ENCODE data around the gene MEIG1.
"Not testable (repeated sequence)": the region's sequence is repeated elsewhere in the genome, so short reads cannot be mapped to it uniquely, and the experiment has no call there.

Gene MEIG1

DNA sequence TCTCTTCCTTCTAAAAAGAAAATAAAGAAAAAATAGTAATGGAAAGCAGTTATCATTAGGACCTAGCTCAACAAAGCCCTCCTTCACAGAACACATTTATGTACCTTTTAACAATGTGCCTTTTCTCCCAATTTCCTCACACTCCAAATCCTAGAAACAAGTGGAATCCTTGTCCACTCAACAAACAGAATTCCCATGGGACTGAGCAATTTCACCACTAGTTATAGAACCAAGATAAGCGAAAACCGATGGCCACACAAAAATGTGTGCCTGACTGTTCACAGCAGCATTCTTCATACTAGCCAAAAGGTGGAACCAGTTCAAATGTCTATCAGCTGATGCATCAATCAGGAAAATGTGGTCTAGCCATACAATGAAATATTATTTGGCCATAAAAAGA lies 22.6 kb upstream of the MEIG1 start:
- H3K36me3 ChIP-seq (ENCODE audit: control insufficient read depth, low read depth, low read length): peaks cover 4% of the 10 kb centered on the region
- H3K4me1 ChIP-seq (ENCODE audit: control insufficient read depth, low read depth, low read length): no peaks in the 10 kb centered on the region
- H3K9me3 ChIP-seq (ENCODE audit: control insufficient read depth, low read depth, low read length): no peaks in the 10 kb centered on the region
- no peak overlapping the region for H3K4me3 ChIP-seq (ENCODE audit: low read length)
- H3K27ac ChIP-seq (ENCODE audit: low read length): no peak overlapping the region
- no peak overlapping the region for H3K9ac ChIP-seq (ENCODE audit: low read length)
- no peaks in the 10 kb centered on the region for H3K27me3 ChIP-seq (ENCODE audit: control insufficient read depth, insufficient read depth, low read length)

DNA sequence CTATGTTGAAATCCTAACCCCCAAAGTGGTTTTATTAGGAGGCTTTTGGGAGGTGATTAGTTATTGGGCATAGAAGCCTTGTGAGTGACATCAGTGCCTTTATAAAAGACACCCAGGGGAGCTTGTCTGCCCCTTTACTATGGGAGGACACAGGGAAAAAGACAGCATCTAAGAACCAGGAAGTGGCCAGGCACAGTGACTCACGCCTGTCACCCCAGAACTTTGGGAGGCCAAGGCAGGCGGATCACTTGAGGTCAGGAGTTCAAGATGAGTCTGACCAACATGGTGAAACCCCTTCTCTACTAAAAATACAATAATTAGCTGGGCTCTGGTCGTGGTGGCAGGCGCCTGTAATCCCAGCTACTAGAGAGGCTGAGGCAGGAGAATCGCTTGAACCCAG lies 20.2 kb upstream of the MEIG1 start:
- not testable (repeated sequence) for H3K27me3 ChIP-seq (ENCODE audit: control insufficient read depth, insufficient read depth, low read length); H3K4me3 ChIP-seq (ENCODE audit: low read length); H3K9ac ChIP-seq (ENCODE audit: low read length); H3K36me3 ChIP-seq (ENCODE audit: control insufficient read depth, low read depth, low read length); H3K27ac ChIP-seq (ENCODE audit: low read length); H3K4me1 ChIP-seq (ENCODE audit: control insufficient read depth, low read depth, low read length); H3K9me3 ChIP-seq (ENCODE audit: control insufficient read depth, low read depth, low read length)

DNA sequence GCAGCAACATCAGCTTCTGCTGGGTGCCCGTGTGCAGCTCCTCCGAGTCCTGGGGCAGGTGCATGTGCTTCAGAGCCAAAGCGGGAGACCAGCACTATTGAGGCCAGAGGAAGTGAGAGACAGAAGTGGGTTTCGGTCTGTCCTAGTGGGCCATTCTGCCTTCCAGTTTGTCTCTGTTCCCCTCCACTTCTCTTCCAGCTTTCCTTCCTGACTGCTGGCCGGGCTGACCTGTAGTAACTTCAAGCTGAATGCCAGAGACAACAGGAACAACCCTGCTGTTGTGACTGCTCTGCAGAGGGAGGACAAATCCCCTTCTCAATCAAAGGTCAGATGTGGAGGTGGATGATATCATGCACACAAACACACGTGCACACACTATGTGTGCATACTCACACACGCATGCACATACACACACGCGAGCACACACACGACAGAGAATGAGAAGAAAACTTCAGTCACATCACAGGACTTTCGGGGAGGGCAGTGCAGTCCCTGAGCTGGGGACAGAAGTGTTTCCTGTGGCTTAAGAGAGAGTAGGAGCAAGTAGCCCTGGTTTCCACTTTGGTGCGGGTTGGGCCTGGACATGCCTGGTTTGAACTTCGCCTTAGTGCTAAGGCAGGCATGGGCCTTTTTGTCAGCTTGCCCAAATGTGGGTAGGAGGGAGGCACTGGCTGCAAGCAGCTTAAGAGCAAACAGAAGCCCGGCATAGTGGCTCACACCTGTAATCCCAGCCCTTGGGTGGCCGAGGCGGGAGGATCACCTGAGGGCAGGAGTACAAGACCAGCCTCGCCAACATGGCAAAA lies 16.8 kb upstream of the MEIG1 start:
- H3K4me3 ChIP-seq (ENCODE audit: low read length); H3K27ac ChIP-seq (ENCODE audit: low read length); H3K9ac ChIP-seq (ENCODE audit: low read length); H3K36me3 ChIP-seq (ENCODE audit: control insufficient read depth, low read depth, low read length); H3K9me3 ChIP-seq (ENCODE audit: control insufficient read depth, low read depth, low read length); H3K4me1 ChIP-seq (ENCODE audit: control insufficient read depth, low read depth, low read length); H3K27me3 ChIP-seq (ENCODE audit: control insufficient read depth, insufficient read depth, low read length): not testable (repeated sequence)

DNA sequence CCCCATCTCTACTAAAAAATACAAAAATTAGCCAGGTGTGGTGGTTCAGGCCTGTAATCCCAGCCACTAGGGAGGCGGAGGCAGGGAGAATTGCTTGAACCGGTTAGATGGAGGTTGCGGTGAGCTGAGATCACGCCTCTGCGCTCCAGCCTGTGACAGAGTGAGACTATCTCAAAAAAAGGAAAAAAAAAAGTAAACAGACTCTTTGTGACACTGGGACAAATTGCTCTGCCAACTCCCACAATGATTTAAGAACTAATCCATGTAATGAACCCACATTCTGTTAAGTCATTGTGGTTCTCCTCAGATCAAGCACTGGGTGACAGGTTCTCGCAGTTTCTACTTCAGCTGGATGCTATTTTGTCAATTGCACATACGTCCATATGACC lies 16.2 kb upstream of the MEIG1 start:
- H3K27ac ChIP-seq (ENCODE audit: low read length); H3K27me3 ChIP-seq (ENCODE audit: control insufficient read depth, insufficient read depth, low read length); H3K9me3 ChIP-seq (ENCODE audit: control insufficient read depth, low read depth, low read length); H3K36me3 ChIP-seq (ENCODE audit: control insufficient read depth, low read depth, low read length); H3K4me3 ChIP-seq (ENCODE audit: low read length); H3K9ac ChIP-seq (ENCODE audit: low read length); H3K4me1 ChIP-seq (ENCODE audit: control insufficient read depth, low read depth, low read length): not testable (repeated sequence)

DNA sequence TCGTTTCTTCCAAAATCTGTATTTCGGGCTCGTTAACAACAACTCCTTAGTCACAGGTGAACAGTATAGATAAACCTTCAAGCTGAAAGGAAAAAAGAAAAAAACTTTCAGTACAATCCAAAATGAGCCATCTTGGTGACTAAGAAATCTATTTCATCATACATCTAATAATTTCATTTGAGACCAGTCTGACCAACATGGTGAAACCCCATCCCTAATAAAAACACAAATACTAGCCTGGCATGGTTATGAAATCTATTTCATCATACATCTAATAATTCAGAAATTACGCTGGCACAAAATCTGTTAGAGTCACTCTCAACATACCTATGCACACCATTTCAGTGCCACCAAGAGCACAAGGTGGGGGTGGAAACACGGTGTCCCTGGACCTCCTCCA lies 14.1 kb upstream of the MEIG1 start:
- H3K9ac ChIP-seq (ENCODE audit: low read length): no peak overlapping the region
- H3K27ac ChIP-seq (ENCODE audit: low read length): no peak overlapping the region
- H3K27me3 ChIP-seq (ENCODE audit: control insufficient read depth, insufficient read depth, low read length): no peaks in the 10 kb centered on the region
- H3K36me3 ChIP-seq (ENCODE audit: control insufficient read depth, low read depth, low read length): peaks cover 2% of the 10 kb centered on the region
- no peaks in the 10 kb centered on the region for H3K4me1 ChIP-seq (ENCODE audit: control insufficient read depth, low read depth, low read length)
- no peaks in the 10 kb centered on the region for H3K9me3 ChIP-seq (ENCODE audit: control insufficient read depth, low read depth, low read length)
- H3K4me3 ChIP-seq (ENCODE audit: low read length): no peak overlapping the region

DNA sequence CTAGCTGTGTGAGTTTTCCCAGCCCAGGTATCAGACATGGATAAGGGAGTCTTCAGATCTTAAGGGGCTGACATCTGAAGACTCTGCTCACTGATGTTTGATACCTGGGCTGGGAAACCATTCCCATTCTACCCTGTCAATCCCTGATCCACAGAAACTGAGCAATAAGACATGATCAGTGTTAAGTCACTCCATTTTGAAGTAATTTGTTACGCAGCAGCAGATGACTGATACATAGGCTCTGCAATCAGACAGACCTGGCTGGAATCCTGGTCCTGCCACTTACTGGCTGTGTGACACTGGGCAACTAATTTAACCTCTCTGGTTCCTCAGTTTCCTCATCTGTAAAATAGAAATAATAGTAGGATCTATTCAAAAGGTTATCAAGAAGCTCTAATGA lies 11.9 kb upstream of the MEIG1 start:
- Histone ChIP-seq H3K36me3 (ENCODE audit: control insufficient read depth, low read depth, low read length) (no peaks in the 10 kb centered on the region), H3K27ac (ENCODE audit: low read length) (no peak overlapping the region), H3K27me3 (ENCODE audit: control insufficient read depth, insufficient read depth, low read length) (peaks cover 6% of the 10 kb centered on the region), H3K4me3 (ENCODE audit: low read length) (no peak overlapping the region), H3K9me3 (ENCODE audit: control insufficient read depth, low read depth, low read length) (no peaks in the 10 kb centered on the region), H3K9ac (ENCODE audit: low read length) (no peak overlapping the region), H3K4me1 (ENCODE audit: control insufficient read depth, low read depth, low read length) (no peaks in the 10 kb centered on the region)

DNA sequence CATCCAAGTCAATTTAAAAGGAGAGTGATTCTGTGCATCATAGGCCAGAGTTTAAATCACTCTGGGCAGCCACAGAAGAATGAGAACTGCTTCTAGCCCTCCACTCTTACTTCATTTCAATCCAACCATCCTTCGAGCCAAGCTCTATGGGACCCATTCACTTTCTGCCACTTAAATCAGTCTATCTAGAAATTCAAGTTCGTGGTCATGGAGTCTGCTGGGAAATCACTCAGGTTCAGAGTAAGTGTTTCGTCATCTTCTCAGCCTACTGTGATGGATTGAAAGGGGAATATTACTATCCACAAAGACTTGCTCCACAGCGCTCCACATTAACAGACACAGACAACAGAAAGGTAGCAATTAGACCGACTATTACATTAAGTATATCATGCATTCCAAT lies 9.9 kb upstream of the MEIG1 start:
- no peak overlapping the region for H3K4me3 ChIP-seq (ENCODE audit: low read length)

DNA sequence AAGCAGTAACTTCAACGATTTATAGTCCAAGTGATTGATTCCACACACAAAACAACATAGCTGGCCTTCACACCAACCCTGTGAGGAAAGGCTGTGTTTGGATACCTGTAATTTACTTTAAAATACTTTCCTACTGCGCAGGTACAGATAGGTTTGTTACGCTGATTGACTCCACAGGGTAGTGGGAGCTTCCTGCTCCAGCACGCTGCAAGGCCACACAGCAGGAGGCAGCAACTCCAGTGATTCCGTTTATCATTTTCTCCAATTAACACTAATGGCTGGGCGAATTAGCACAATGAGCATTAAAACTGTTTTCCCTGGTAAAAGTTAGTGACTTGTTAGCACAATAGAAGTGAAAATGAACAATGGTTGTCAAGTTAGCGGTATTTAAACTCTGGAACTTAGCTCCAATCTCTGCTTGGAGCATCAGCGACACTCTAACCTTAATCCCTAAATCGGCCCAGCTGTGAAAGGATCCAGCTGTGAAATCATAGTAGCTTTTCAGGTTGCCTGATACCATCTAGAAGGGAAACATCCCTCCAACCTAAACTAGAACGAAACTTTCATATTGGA lies 6.3 kb upstream of the MEIG1 start:
- Histone ChIP-seq H3K27ac (ENCODE audit: low read length) (no peak overlapping the region), H3K9me3 (ENCODE audit: control insufficient read depth, low read depth, low read length) (no peaks in the 10 kb centered on the region), H3K4me1 (ENCODE audit: control insufficient read depth, low read depth, low read length) (peaks cover 8% of the 10 kb centered on the region), H3K4me3 (ENCODE audit: low read length) (peak overlapping the region; percentile 72), H3K9ac (ENCODE audit: low read length) (no peak overlapping the region), H3K27me3 (ENCODE audit: control insufficient read depth, insufficient read depth, low read length) (peaks cover 53% of the 10 kb centered on the region), H3K36me3 (ENCODE audit: control insufficient read depth, low read depth, low read length) (no peaks in the 10 kb centered on the region)

More for the DNA sequence above, 9.9 kb upstream of the MEIG1 start:
- H3K27ac ChIP-seq (ENCODE audit: low read length): no peak overlapping the region
- peaks cover 19% of the 10 kb centered on the region for H3K27me3 ChIP-seq (ENCODE audit: control insufficient read depth, insufficient read depth, low read length)
- no peak overlapping the region for H3K9ac ChIP-seq (ENCODE audit: low read length)
- no peaks in the 10 kb centered on the region for H3K9me3 ChIP-seq (ENCODE audit: control insufficient read depth, low read depth, low read length)
- peaks cover 8% of the 10 kb centered on the region for H3K4me1 ChIP-seq (ENCODE audit: control insufficient read depth, low read depth, low read length)
- no peaks in the 10 kb centered on the region for H3K36me3 ChIP-seq (ENCODE audit: control insufficient read depth, low read depth, low read length)

DNA sequence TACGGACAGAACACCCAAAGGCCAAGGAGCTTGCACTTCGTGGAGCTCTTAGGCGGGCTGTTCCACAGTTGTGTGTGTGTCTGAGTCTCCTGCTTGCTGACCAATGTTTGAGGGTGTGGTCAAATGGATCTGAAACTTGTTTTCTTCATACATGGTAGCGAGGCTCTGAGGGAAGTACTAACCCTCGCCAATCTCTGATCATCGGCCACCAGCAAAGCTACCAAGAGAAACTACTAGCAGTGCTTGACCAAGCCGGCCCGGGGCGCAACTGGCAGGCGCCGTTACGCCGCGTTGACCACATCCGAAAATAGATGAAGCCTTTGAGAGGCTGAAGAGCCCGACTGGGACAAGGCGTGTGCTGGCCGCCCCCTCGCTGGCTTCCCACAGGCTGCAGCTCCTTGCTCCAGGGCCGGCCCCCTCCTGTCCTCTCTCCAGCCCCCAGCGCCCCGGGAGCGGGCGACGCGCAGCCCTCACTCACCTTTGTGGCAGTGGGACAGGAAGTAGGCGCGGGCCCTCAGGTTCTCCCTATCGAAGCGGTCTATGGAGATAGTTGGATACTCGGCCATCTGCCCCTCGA lies 5.7 kb upstream of the MEIG1 start:
- no peaks in the 10 kb centered on the region for H3K36me3 ChIP-seq (ENCODE audit: control insufficient read depth, low read depth, low read length)
- peak overlapping the region; percentile 32 for H3K9ac ChIP-seq (ENCODE audit: low read length)
- no peak overlapping the region for H3K27ac ChIP-seq (ENCODE audit: low read length)
- H3K9me3 ChIP-seq (ENCODE audit: control insufficient read depth, low read depth, low read length): no peaks in the 10 kb centered on the region
- H3K27me3 ChIP-seq (ENCODE audit: control insufficient read depth, insufficient read depth, low read length): peaks cover 58% of the 10 kb centered on the region
- peak overlapping the region; percentile 72 for H3K4me3 ChIP-seq (ENCODE audit: low read length)
- peaks cover 8% of the 10 kb centered on the region for H3K4me1 ChIP-seq (ENCODE audit: control insufficient read depth, low read depth, low read length)

DNA sequence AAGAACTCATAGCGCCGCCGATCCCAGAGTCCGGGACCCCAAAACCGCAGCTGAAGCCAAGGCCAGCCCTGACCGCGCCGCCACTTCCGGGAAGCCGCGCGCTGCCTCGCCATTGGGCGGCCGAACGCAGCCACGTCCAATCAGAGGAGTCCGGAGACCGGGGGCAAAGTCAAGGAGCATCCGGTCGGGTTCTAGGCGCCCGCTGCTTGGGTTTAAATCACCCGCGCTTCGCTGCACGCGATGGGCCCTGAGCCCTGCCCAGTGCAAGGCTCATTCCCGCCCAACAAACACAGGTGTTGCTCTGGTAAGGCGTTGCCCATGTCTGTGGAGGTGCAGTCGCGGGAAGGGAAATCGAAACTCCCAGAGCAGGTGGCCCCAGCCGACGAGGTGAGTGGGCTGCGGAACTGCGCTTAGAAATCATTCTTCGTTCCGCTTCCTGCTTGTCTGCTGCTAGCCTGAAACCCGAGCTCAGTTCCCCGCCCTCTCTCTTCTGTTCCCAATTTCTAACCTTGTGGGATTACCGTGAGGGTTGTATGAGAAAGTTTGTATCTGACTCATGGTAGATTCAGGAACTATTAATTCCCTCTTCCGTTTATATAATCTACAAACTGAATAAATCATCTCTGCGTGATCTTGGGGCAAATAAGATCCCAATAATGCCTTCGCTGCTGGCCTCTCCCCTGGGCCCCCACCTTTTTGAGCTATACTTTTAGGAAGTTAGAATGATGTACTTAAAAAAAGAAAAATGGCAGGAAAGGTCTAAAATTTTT lies 5.0 kb upstream of the MEIG1 start, which contains the start of gene DCLRE1C:
DCLRE1C (minus strand) TSS at position 96 of the 770 bp plus-strand sequence; CDS start at position 10, 86 bp downstream.
- H3K4me3 ChIP-seq (ENCODE audit: low read length): peak within 1 kb of the TSS; percentile 72
- H3K27ac ChIP-seq (ENCODE audit: low read length): no peak within 1 kb of the TSS
- H3K9me3 ChIP-seq (ENCODE audit: control insufficient read depth, low read depth, low read length): no peaks in the 10 kb centered on the region
- peaks cover 8% of the 10 kb centered on the region for H3K4me1 ChIP-seq (ENCODE audit: control insufficient read depth, low read depth, low read length)
- H3K36me3 ChIP-seq (ENCODE audit: control insufficient read depth, low read depth, low read length): no peaks in the 10 kb centered on the region
- H3K27me3 ChIP-seq (ENCODE audit: control insufficient read depth, insufficient read depth, low read length): peaks cover 64% of the 10 kb centered on the region
- peak within 1 kb of the TSS; percentile 32 for H3K9ac ChIP-seq (ENCODE audit: low read length)

DNA sequence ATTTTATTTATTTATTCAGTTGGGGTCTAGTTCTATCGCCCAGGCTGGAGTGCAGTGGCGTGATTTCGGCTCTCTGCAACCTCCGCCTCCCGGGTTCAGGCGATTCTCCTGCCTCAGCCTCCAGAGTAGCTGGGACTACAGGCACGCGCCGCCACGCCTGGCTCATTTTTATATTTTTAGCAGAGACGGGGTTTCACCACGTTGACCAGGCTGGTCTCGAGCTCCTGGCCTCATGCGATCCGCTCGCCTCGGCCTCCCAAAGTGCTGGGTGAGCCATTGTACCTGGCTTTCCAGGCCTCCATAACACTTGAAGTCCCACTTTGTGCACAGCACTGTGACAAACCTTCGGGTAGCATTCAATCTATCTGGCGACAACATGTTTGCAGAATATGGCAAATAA lies 4.3 kb upstream of the MEIG1 start:
- Histone ChIP-seq H3K4me3 (ENCODE audit: low read length) (no peak overlapping the region), H3K9ac (ENCODE audit: low read length) (no peak overlapping the region), H3K4me1 (ENCODE audit: control insufficient read depth, low read depth, low read length) (peaks cover 8% of the 10 kb centered on the region), H3K9me3 (ENCODE audit: control insufficient read depth, low read depth, low read length) (no peaks in the 10 kb centered on the region), H3K36me3 (ENCODE audit: control insufficient read depth, low read depth, low read length) (no peaks in the 10 kb centered on the region), H3K27ac (ENCODE audit: low read length) (no peak overlapping the region), H3K27me3 (ENCODE audit: control insufficient read depth, insufficient read depth, low read length) (peaks cover 64% of the 10 kb centered on the region)
